ENCODE measurements around the gene STX17.

DNA sequence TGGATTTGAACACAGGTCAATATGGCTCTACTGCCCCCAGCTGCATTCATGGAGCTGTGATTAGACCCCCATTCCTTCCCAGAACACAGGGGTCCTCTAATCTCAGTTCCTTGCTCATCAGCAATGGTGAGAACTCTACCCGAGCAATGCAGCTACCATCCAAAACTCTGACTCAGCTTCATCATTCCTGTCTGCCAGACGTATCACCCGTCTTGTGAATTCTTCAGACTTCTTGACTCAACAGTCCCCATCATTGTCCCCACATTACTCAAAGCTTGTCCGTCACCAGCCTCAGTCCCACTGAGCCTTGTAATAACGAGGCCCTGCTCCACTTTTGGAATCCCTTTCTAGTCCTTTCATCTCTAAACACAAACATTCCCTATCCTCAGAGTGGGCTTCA, 36.3 kb upstream of the STX17 start:
- TF ChIP-seq EGR1 (IDR thresholded peaks at IDR 0.05; ENCODE audit: low read depth), result no peak
- TF ChIP-seq, protein P1, sequence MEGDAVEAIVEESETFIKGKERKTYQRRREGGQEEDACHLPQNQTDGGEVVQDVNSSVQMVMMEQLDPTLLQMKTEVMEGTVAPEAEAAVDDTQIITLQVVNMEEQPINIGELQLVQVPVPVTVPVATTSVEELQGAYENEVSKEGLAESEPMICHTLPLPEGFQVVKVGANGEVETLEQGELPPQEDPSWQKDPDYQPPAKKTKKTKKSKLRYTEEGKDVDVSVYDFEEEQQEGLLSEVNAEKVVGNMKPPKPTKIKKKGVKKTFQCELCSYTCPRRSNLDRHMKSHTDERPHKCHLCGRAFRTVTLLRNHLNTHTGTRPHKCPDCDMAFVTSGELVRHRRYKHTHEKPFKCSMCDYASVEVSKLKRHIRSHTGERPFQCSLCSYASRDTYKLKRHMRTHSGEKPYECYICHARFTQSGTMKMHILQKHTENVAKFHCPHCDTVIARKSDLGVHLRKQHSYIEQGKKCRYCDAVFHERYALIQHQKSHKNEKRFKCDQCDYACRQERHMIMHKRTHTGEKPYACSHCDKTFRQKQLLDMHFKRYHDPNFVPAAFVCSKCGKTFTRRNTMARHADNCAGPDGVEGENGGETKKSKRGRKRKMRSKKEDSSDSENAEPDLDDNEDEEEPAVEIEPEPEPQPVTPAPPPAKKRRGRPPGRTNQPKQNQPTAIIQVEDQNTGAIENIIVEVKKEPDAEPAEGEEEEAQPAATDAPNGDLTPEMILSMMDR (IDR thresholded peaks at IDR 0.05 in 2 of 3, conservative IDR thresholded peaks at IDR 0.05 in 1 of 3; ENCODE audit: borderline replicate concordance in 1 of 3, insufficient read depth in 1 of 3, low read depth in 2 of 3, low read length in 2 of 3), result no peak
- TF ChIP-seq POLR2A (IDR thresholded peaks at IDR 0.05; ENCODE audit: borderline replicate concordance, extremely low read depth, insufficient read depth, insufficient read length), result no peak
- no peak for TF ChIP-seq RAD21 (IDR thresholded peaks at IDR 0.05; ENCODE audit: low read depth)
- no peak for TF ChIP-seq EZH2 (IDR thresholded peaks at IDR 0.05)
